ENCODE data around the gene RGS12. TPM values are rescaled to one million over a fixed set of nuclear protein-coding genes. Genes with fewer than 3 reads are reported as not detected.

Gene RGS12
- total and polyA plus RNA-seq, 2 experiments from 2014 or later, result 40.1 to 45.0 TPM

GRCh38 chr4:3251691-3252479, 40.9 kb upstream of the RGS12 start:
- no peak for DNase-seq (ENCODE audit: low read depth in 1 of 2, low spot score in 1 of 2)
- no peak for TF ChIP-seq CTCF (IDR thresholded peaks at IDR 0.05; ENCODE audit: low read depth, low read length)
- Histone ChIP-seq H3K9me3 (ENCODE audit: low read depth) (no peaks in the 10 kb centered on the region), H3K36me3 (no peaks in the 10 kb centered on the region), H3K27ac (no peak overlapping the region), H3K4me1 (ENCODE audit: low read depth) (no peaks in the 10 kb centered on the region), H3K27me3 (no peaks in the 10 kb centered on the region), H3K4me3 (no peak overlapping the region)

GRCh38 chr4:3252480-3252828, 40.4 kb upstream of the RGS12 start:
- Histone ChIP-seq H3K9me3 (ENCODE audit: low read depth) (no peaks in the 10 kb centered on the region), H3K4me1 (ENCODE audit: low read depth) (no peaks in the 10 kb centered on the region), H3K36me3 (no peaks in the 10 kb centered on the region), H3K4me3 (no peak overlapping the region), H3K27ac (no peak overlapping the region), H3K27me3 (no peaks in the 10 kb centered on the region)
- no peak for DNase-seq (ENCODE audit: low read depth in 1 of 2, low spot score in 1 of 2)
- TF ChIP-seq CTCF (IDR thresholded peaks at IDR 0.05; ENCODE audit: low read depth, low read length), result no peak

GRCh38 chr4:3252831-3253641, 39.8 kb upstream of the RGS12 start:
- Histone ChIP-seq H3K27me3 (no peaks in the 10 kb centered on the region), H3K9me3 (ENCODE audit: low read depth) (no peaks in the 10 kb centered on the region), H3K36me3 (no peaks in the 10 kb centered on the region), H3K4me1 (ENCODE audit: low read depth) (no peaks in the 10 kb centered on the region), H3K4me3 (no peak overlapping the region), H3K27ac (no peak overlapping the region)
- DNase-seq (ENCODE audit: low read depth in 1 of 2, low spot score in 1 of 2), result no peak
- TF ChIP-seq CTCF (IDR thresholded peaks at IDR 0.05; ENCODE audit: low read depth, low read length), result no peak

GRCh38 chr4:3253808-3254207, 39.0 kb upstream of the RGS12 start:
- no peak for TF ChIP-seq CTCF (IDR thresholded peaks at IDR 0.05; ENCODE audit: low read depth, low read length)
- H3K4me3 ChIP-seq, result no peak overlapping the region

GRCh38 chr4:3254302-3255131, 38.3 kb upstream of the RGS12 start:
- Histone ChIP-seq H3K27me3 (no peaks in the 10 kb centered on the region), H3K27ac (no peak overlapping the region), H3K36me3 (no peaks in the 10 kb centered on the region), H3K9me3 (ENCODE audit: low read depth) (no peaks in the 10 kb centered on the region), H3K4me3 (no peak overlapping the region), H3K4me1 (ENCODE audit: low read depth) (no peaks in the 10 kb centered on the region)
- DNase-seq (ENCODE audit: low read depth in 1 of 2, low spot score in 1 of 2), result no peak
- TF ChIP-seq CTCF (IDR thresholded peaks at IDR 0.05; ENCODE audit: low read depth, low read length), result no peak

More at GRCh38 chr4:3253808-3254207, 39.0 kb upstream of the RGS12 start:
- Histone ChIP-seq H3K27ac (no peak overlapping the region), H3K36me3 (no peaks in the 10 kb centered on the region), H3K27me3 (no peaks in the 10 kb centered on the region), H3K9me3 (ENCODE audit: low read depth) (no peaks in the 10 kb centered on the region), H3K4me1 (ENCODE audit: low read depth) (no peaks in the 10 kb centered on the region)
- DNase-seq (ENCODE audit: low read depth in 1 of 2, low spot score in 1 of 2), result no peak

Data from cardiac muscle cell (in vitro differentiated cells and primary cell).